CD14-positive monocyte (primary cell): ENCODE measurements around the gene SLC9A7. TPM values are rescaled to one million over a fixed set of nuclear protein-coding genes. Genes with fewer than 3 reads are reported as not detected.

ENCODE experiments used
- DNase-seq, 3 donors: peaks; one replicate each; pipeline ENCODE4 v3.0.0-alpha.2; 2011 to 2022
- H2AFZ ChIP-seq: 2 replicates; pipeline ENCODE4 v1.6.0; 2012; ENCODE audit warnings: mild to moderate bottlenecking, low read depth, low read length, inconsistent platforms; ENCODE audit not compliant: insufficient read depth, poor library complexity, severe bottlenecking
- H3K27ac ChIP-seq, 2 donors: 1 replicate in 1 of 2; 2 replicates in 1 of 2; pipeline ENCODE4 v1.5.1; 2012 to 2013; ENCODE audit warnings: low read length in 2 of 2, control low read depth in 1 of 2, inconsistent platforms in 1 of 2, low read depth in 1 of 2, mild to moderate bottlenecking in 1 of 2
- H3K27me3 ChIP-seq, 2 donors: one replicate each; pipeline versions ENCODE4 v1.6.0 to v1.6.1; 2011 to 2013; ENCODE audit warnings: low read length in 2 of 2; ENCODE audit not compliant: control insufficient read depth in 2 of 2, insufficient read depth in 2 of 2
- H3K36me3 ChIP-seq, 2 donors: replicated peaks in 1 of 2; 1 replicate in 1 of 2; 2 replicates in 1 of 2; pipeline versions ENCODE4 v1.5.1 to v1.6.1; 2012 to 2013; ENCODE audit warnings: low read length in 2 of 2, control low read depth in 1 of 2, inconsistent platforms in 1 of 2, mild to moderate bottlenecking in 1 of 2; ENCODE audit not compliant: insufficient read depth in 2 of 2, control insufficient read depth in 1 of 2
- H3K4me1 ChIP-seq, 2 donors: 1 replicate in 1 of 2; 2 replicates in 1 of 2; pipeline versions ENCODE4 v1.5.1 to v1.6.1; 2012 to 2013; ENCODE audit warnings: low read length in 2 of 2, control low read depth in 1 of 2, inconsistent platforms in 1 of 2, mild to moderate bottlenecking in 1 of 2, moderate library complexity in 1 of 2; ENCODE audit not compliant: insufficient read depth in 2 of 2, control insufficient read depth in 1 of 2
- H3K4me2 ChIP-seq: replicated peaks from 2 replicates; pipeline ENCODE3; 2012; ENCODE audit warnings: low read length, moderate library complexity, mild to moderate bottlenecking; ENCODE audit not compliant: poor library complexity, severe bottlenecking; ENCODE audit errors: extremely low read depth
- H3K4me3 ChIP-seq, 3 experiments: fragments of 200-600 bp in 1 of 3; sonication (generic) in 1 of 3; replicated peaks in 1 of 3; 1 replicate in 2 of 3; 2 replicates in 1 of 3; pipeline ENCODE4 v1.5.1; 2011 to 2013; ENCODE audit warnings: low read length in 3 of 3, mild to moderate bottlenecking in 3 of 3, control low read depth in 2 of 3, low read depth in 2 of 3, inconsistent platforms in 1 of 3, moderate library complexity in 1 of 3
- H3K79me2 ChIP-seq: 2 replicates; pipeline ENCODE4 v1.6.0; 2012; ENCODE audit warnings: mild to moderate bottlenecking, control low read depth, inconsistent platforms, low read length, moderate library complexity; ENCODE audit not compliant: insufficient read depth
- H3K9ac ChIP-seq: 2 replicates; pipeline ENCODE4 v1.6.0; 2017; ENCODE audit warnings: low read length, mild to moderate bottlenecking; ENCODE audit not compliant: insufficient read depth, poor library complexity, severe bottlenecking
- H3K9me3 ChIP-seq, 2 donors: replicated peaks in 1 of 2; 1 replicate in 1 of 2; 2 replicates in 1 of 2; pipeline versions ENCODE4 v1.5.1 to v1.6.1; 2012 to 2013; ENCODE audit warnings: low read length in 2 of 2, control low read depth in 1 of 2; ENCODE audit not compliant: control insufficient read depth in 1 of 2, insufficient read depth in 1 of 2
- H4K20me1 ChIP-seq: 2 replicates; pipeline ENCODE4 v1.6.0; 2012; ENCODE audit warnings: mild to moderate bottlenecking, low read length, control low read depth, moderate library complexity; ENCODE audit not compliant: insufficient read depth
- H3K27ac Mint-ChIP-seq, 7 donors: one replicate each; pipeline ENCODE4 v1.8.0; 2020; ENCODE audit warnings: mild to moderate bottlenecking in 7 of 7, mixed read lengths in 7 of 7, moderate library complexity in 6 of 7, inconsistent platforms in 2 of 7
- H3K27me3 Mint-ChIP-seq, 3 donors: one replicate each; pipeline ENCODE4 v1.8.0; 2021 to 2022; ENCODE audit warnings: low read depth in 3 of 3, mild to moderate bottlenecking in 3 of 3, mixed read lengths in 3 of 3, moderate library complexity in 3 of 3, inconsistent platforms in 1 of 3
- H3K36me3 Mint-ChIP-seq, 2 donors: one replicate each; pipeline ENCODE4 v1.8.0; 2020; ENCODE audit warnings: mixed read lengths in 2 of 2, inconsistent platforms in 1 of 2, mild to moderate bottlenecking in 1 of 2
- H3K4me1 Mint-ChIP-seq: one replicate; pipeline ENCODE4 v1.8.0; 2020; ENCODE audit warnings: mild to moderate bottlenecking, mixed read lengths
- H3K4me3 Mint-ChIP-seq, 2 donors: one replicate each; pipeline ENCODE4 v1.8.0; 2020; ENCODE audit warnings: mild to moderate bottlenecking in 2 of 2, mixed read lengths in 2 of 2, moderate library complexity in 1 of 2
- H3K9me3 Mint-ChIP-seq, 7 donors: one replicate each; pipeline ENCODE4 v1.8.0; 2020 to 2022; ENCODE audit warnings: mixed read lengths in 7 of 7, mild to moderate bottlenecking in 6 of 7, moderate library complexity in 6 of 7, inconsistent platforms in 2 of 7
- CTCF ChIP-seq: fragments of 200-600 bp; IDR thresholded peaks from one replicate; pipeline ENCODE4 v1.8.0; 2022; ENCODE audit warnings: antibody characterized with exemption, mild to moderate bottlenecking
- intact Hi-C, 2 donors: fragments of 100-400 bp; cut with micrococcal nuclease; formaldehyde crosslinking; loops; one replicate each; pipeline versions ENCODE4 v1.15.0 to v1.15.1; 2023
- polyA plus RNA-seq, 3 donors: library from polyadenylated mRNA; depleted of rRNA in 1 of 3; unstranded in 2 of 3; stranded (reverse) in 1 of 3; fragments of 300-500 nt in 2 of 3; fragments of >200 nt in 1 of 3; fragmentation: Illumina TruSeq in 2 of 3; gene quantifications; 1 replicate in 2 of 3; 2 replicates in 1 of 3; pipeline ENCODE4 v1.2.3, GENCODE V29; 2012 to 2021

The SLC9A7 gene
- polyA plus RNA-seq, 3 donors, result 0.73 to 2.0 (median 1.0) TPM

- H3K4me1 ChIP-seq, result peaks cover 0 to 6% of the 10 kb centered on the region in 2 donors
- no peak overlapping the region for H3K9ac ChIP-seq
- Mint-ChIP-seq H3K27me3 (peaks cover 0 to 2% (median 0%) of the 10 kb centered on the region in 3 donors), H3K36me3 (peaks cover 2 to 4% of the 10 kb centered on the region in 2 donors), H3K27ac (peak overlapping the region in 1 of 7 donors; percentile 10), H3K4me3 (no peak overlapping the region), H3K9me3 (peaks cover 0 to 12% (median 8%) of the 10 kb centered on the region in 7 donors), H3K4me1 (no peaks in the 10 kb centered on the region)
- H3K27me3 ChIP-seq, result no peaks in the 10 kb centered on the region
- H3K4me2 ChIP-seq, result no peak overlapping the region
- no peak for TF ChIP-seq CTCF
- no peaks in the 10 kb centered on the region for H3K79me2 ChIP-seq
- no peaks in the 10 kb centered on the region for H4K20me1 ChIP-seq
- no peak overlapping the region for H3K4me3 ChIP-seq
- H3K9me3 ChIP-seq, result peaks cover 0 to 10% of the 10 kb centered on the region in 2 donors
- no peaks in the 10 kb centered on the region for H3K36me3 ChIP-seq
- intact Hi-C loops, result no loop called here
- H2AFZ ChIP-seq, result no peak overlapping the region
- no peak overlapping the region for H3K27ac ChIP-seq
- no peak for DNase-seq
Observed at GRCh38 chrX:46618947-46619346, 140.0 kb downstream of the SLC9A7 start.

- no peak overlapping the region for H3K4me3 ChIP-seq
- peak overlapping the region in 1 of 7 donors; percentile 24 for H3K27ac Mint-ChIP-seq
- H3K36me3 Mint-ChIP-seq, result peaks cover 2 to 4% of the 10 kb centered on the region in 2 donors
- H3K4me1 Mint-ChIP-seq, result no peaks in the 10 kb centered on the region
- TF ChIP-seq CTCF, result no peak
- no peak overlapping the region for H2AFZ ChIP-seq
- intact Hi-C loops, result no loop called here
- H3K9me3 Mint-ChIP-seq, result peaks cover 0 to 12% (median 8%) of the 10 kb centered on the region in 7 donors
- no peak overlapping the region for H3K4me3 Mint-ChIP-seq
- no peak for DNase-seq
- H3K4me2 ChIP-seq, result no peak overlapping the region
- no peaks in the 10 kb centered on the region for H3K79me2 ChIP-seq
- peaks cover 0 to 6% of the 10 kb centered on the region in 2 donors for H3K4me1 ChIP-seq
- no peak overlapping the region for H3K9ac ChIP-seq
- H3K27ac ChIP-seq, result no peak overlapping the region
- H3K27me3 Mint-ChIP-seq, result peaks cover 0 to 2% (median 0%) of the 10 kb centered on the region in 3 donors
- no peaks in the 10 kb centered on the region for H4K20me1 ChIP-seq
- H3K27me3 ChIP-seq, result no peaks in the 10 kb centered on the region
- H3K36me3 ChIP-seq, result no peaks in the 10 kb centered on the region
- H3K9me3 ChIP-seq, result peaks cover 0 to 10% of the 10 kb centered on the region in 2 donors
Observed at GRCh38 chrX:46617906-46618305, 141.0 kb downstream of the SLC9A7 start.
